ENCODE results near the gene ITGB1BP1. TPM values are rescaled to one million over a fixed set of nuclear protein-coding genes. Genes with fewer than 3 reads are reported as not detected.
A peak's percentile ranks its signal among the peaks of the same experiment; 100 is the strongest.
"Not testable (repeated sequence)": the region's sequence is repeated elsewhere in the genome, so short reads cannot be mapped to it uniquely, and the experiment has no call there.

Gene ITGB1BP1
- total RNA-seq, 2 donors from 2014 or later = 26.9 to 36.8 TPM

DNA sequence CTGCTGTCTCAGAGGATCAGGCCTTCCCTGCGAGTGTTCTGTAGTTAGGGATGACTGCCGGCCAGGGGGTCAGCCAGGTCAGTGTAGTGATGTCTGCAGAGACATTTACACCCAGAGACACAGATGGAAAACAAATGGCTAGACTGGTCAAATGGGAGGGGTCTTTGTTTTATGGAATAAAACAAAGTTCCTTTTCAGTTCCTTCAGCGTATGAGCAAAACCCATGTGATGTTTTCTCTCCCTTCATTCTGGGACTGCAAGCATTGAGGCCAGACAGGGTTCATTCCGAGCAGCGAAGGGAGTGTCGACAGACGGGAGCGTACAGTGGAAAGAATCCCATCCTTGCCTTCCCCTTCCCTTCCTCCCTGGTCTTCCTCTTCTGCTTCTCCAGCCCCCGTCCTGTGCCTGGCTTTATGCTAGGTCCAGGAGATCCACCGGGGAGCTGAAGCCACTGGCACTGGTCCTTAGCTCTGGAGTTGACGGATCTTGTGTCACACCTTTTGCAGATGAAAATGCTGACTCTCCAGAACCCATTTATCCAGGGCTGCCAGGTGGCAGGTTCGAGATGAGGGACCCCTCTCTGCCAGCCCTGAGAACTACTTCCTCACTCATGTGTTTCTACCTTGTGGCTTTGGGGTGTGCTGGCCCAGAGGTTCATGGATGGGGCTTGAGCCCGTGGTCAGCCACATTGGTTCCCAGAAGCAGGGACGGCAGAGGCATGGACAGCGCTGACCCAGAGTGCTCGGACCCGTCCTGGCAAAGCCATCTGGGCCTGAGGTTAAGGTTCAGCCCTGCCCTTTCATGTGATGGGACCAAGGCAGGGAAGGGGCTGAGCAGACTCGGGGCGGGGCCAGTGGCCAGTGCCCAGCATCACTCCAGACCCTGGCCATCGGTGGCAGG is 24.2 kb downstream of the ITGB1BP1 start:
- 81% methylated on average over 20 of the region's 20 CpGs for WGBS
- no peak for TF ChIP-seq POLR2AphosphoS5 (IDR thresholded peaks at IDR 0.05)
- TF ChIP-seq, protein P1, sequence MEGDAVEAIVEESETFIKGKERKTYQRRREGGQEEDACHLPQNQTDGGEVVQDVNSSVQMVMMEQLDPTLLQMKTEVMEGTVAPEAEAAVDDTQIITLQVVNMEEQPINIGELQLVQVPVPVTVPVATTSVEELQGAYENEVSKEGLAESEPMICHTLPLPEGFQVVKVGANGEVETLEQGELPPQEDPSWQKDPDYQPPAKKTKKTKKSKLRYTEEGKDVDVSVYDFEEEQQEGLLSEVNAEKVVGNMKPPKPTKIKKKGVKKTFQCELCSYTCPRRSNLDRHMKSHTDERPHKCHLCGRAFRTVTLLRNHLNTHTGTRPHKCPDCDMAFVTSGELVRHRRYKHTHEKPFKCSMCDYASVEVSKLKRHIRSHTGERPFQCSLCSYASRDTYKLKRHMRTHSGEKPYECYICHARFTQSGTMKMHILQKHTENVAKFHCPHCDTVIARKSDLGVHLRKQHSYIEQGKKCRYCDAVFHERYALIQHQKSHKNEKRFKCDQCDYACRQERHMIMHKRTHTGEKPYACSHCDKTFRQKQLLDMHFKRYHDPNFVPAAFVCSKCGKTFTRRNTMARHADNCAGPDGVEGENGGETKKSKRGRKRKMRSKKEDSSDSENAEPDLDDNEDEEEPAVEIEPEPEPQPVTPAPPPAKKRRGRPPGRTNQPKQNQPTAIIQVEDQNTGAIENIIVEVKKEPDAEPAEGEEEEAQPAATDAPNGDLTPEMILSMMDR (IDR thresholded peaks at IDR 0.05) = no peak
- TF ChIP-seq POLR2A (IDR thresholded peaks at IDR 0.05) = no peak
- Histone ChIP-seq H3K27me3 (replicated peaks; ENCODE audit: insufficient read depth) (no peaks in the 10 kb centered on the region), H3K27ac (peak overlapping the region; percentile 14 to 24), H3K4me1 (replicated peaks) (no peaks in the 10 kb centered on the region), H3K36me3 (no peaks in the 10 kb centered on the region), H3K4me3 (no peak overlapping the region), H3K9me3 (no peaks in the 10 kb centered on the region)
- DNase-seq (ENCODE audit: low spot score) = no peak
- intact Hi-C loops (cut with DNase I) = no loop called here

DNA sequence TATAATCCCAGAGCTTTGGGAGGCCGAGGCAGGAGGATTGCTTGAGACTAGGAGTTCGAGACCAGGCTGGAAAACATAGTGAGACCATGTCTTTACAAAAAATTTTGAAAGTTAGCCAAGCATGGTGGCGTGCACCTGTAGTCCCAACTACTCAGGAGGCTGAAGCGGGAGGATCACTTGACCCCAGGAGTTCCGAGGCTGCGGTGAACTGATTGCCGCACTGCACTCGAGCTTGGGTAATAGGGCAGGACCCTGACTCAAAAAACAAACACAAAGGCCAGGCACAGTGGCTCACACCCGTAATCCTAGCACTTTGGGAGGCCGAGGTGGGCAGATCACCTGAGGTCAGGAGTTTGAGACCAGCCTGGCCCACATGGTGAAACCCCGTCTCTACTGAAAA is 25.1 kb downstream of the ITGB1BP1 start:
- intact Hi-C loops (cut with DNase I); H3K4me1 ChIP-seq (replicated peaks); H3K27me3 ChIP-seq (replicated peaks; ENCODE audit: insufficient read depth); H3K27ac ChIP-seq; H3K9me3 ChIP-seq; DNase-seq (ENCODE audit: low spot score); H3K36me3 ChIP-seq; H3K4me3 ChIP-seq: not testable (repeated sequence)
- 99% methylated on average over 11 of the region's 11 CpGs for WGBS

DNA sequence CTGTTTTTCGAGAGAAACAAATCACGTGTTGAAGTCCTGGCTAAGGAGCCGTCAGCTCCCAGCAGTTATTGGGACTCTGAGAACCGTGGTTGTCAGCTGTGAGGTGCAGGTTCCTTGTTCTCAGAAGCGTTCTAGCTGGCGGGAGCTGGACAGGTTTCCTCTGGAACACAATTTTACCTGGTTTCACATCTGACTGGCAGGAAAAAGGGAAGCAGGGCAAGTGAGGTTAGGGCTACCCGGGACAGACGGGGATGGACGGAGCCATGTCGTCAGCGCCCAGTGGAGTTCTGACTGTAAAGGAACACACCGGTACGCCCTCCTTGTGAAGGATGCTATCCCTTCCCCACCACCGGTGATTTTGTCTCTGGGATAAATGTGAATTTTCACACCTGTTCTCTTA is 26.1 kb downstream of the ITGB1BP1 start:
- no peak for TF ChIP-seq POLR2AphosphoS5 (IDR thresholded peaks at IDR 0.05)
- no peak for TF ChIP-seq POLR2A (IDR thresholded peaks at IDR 0.05)
- TF ChIP-seq, protein P1 (IDR thresholded peaks at IDR 0.05) = no peak
- no peak for DNase-seq (ENCODE audit: low spot score)

DNA sequence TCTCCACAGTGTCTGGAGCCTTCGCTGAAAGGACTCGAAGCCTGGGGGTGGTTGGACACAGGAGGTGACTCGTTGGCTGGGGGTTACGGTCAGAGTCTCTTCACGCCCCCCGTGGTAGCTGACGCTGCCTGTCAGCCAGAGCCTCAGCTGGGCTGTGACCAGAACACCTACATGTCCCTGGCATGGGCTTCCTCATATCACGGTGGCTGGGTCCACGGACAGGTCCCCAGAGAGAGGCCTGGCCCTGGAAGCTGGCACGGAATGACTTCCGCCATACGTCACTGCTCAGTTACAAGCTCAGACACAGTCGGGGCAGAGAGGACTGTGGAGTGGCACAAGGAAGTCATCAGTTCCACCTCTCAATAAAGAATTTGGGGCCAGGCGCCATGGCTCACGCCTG is 28.5 kb downstream of the ITGB1BP1 start:
- TF ChIP-seq, protein P1 (IDR thresholded peaks at IDR 0.05) = no peak
- TF ChIP-seq POLR2A (IDR thresholded peaks at IDR 0.05) (no peak), POLR2AphosphoS5 (IDR thresholded peaks at IDR 0.05) (no peak)
- H3K4me3 ChIP-seq = no peak overlapping the region
- no peaks in the 10 kb centered on the region for H3K27me3 ChIP-seq (replicated peaks; ENCODE audit: insufficient read depth)
- no peaks in the 10 kb centered on the region for H3K9me3 ChIP-seq
- H3K4me1 ChIP-seq (replicated peaks) = no peaks in the 10 kb centered on the region
- DNase-seq (ENCODE audit: low spot score) = no peak
- intact Hi-C loops (cut with DNase I) = no loop called here
- H3K27ac ChIP-seq = no peak overlapping the region
- H3K36me3 ChIP-seq = no peaks in the 10 kb centered on the region
- 91% methylated on average over 15 of the region's 15 CpGs for WGBS

More for the DNA sequence above, 26.1 kb downstream of the ITGB1BP1 start:
- no peaks in the 10 kb centered on the region for H3K27me3 ChIP-seq (replicated peaks; ENCODE audit: insufficient read depth)
- no peaks in the 10 kb centered on the region for H3K9me3 ChIP-seq
- 93% methylated on average over 14 of the region's 14 CpGs for WGBS
- no peaks in the 10 kb centered on the region for H3K36me3 ChIP-seq
- H3K27ac ChIP-seq = no peak overlapping the region
- H3K4me3 ChIP-seq = no peak overlapping the region
- intact Hi-C loops (cut with DNase I) = no loop called here
- no peaks in the 10 kb centered on the region for H3K4me1 ChIP-seq (replicated peaks)

DNA sequence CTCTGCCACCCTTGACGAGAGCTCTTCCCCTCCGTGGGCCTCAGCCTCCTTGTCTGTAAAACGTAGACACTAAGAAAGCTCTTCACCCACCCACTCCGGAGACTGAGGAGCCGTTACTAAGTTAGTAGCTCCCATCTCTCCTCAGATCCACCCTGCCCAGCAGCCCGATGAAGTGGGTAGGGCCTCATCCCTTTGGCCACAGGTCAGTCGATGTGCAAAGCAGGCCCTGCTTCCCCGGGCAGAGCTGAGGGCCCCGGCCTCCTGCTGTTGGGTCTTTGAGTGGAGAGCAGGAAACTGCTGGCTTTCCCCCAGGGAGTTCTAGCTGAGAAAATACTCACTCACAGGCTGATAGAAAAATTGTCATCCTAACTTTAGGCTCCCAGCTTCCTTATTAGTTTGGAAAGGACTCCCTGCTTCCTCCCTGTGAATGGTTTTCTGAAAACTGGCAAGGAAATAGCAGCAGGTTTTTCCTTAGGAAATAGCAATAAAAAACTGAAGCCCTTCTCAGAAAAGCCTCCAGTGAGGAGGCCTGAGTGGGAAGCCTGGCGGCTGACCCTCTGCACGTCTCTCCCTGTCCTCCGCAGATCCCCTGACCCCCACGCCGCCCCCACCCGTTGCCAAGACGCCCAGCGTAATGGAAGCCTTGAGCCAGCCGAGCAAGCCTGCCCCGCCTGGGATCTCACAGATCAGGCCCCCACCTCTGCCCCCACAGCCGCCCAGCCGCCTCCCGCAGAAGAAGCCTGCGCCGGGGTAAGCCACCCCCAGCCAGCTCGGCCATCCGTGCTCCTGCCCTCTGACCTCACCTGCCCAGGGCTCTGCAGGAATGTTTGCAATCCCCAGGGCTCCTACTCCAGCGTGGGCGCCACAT is 30.2 kb downstream of the ITGB1BP1 start:
- H3K4me1 ChIP-seq (replicated peaks) = no peaks in the 10 kb centered on the region
- no peak overlapping the region for H3K4me3 ChIP-seq
- no peak for DNase-seq (ENCODE audit: low spot score)
- H3K27me3 ChIP-seq (replicated peaks; ENCODE audit: insufficient read depth) = no peaks in the 10 kb centered on the region
- no peaks in the 10 kb centered on the region for H3K36me3 ChIP-seq
- 67% methylated on average over 27 of the region's 28 CpGs for WGBS
- intact Hi-C loops (cut with DNase I) = no loop called here
- TF ChIP-seq POLR2A (IDR thresholded peaks at IDR 0.05) (no peak), POLR2AphosphoS5 (IDR thresholded peaks at IDR 0.05) (no peak)
- TF ChIP-seq, protein P1 (IDR thresholded peaks at IDR 0.05) = no peak
- H3K27ac ChIP-seq = no peak overlapping the region
- H3K9me3 ChIP-seq = no peaks in the 10 kb centered on the region

Data from prostate gland (tissue), 2 donors.